22Rv1 (cell line): ENCODE results near the gene SMPX.

Experiments
- H3K27ac ChIP-seq: fragments of 450-650 bp; 2 replicates; pipeline ENCODE4 v1.5.1; 2017
- ZFX ChIP-seq: fragments of 450-650 bp; IDR thresholded peaks from 2 replicates; pipeline ENCODE4 v1.6.1; 2017; ENCODE audit warnings: antibody characterized with exemption, borderline replicate concordance
- TF ChIP-seq, protein P1 (sequence below): fragments of 450-650 bp; IDR thresholded peaks from 2 replicates; pipeline ENCODE4 v1.5.1; 2017; ENCODE audit warnings: mild to moderate bottlenecking

SMPX gene

GRCh38 chrX:21764008-21764407 is 6.1 kb upstream of the SMPX start:
- TF ChIP-seq, protein P1, sequence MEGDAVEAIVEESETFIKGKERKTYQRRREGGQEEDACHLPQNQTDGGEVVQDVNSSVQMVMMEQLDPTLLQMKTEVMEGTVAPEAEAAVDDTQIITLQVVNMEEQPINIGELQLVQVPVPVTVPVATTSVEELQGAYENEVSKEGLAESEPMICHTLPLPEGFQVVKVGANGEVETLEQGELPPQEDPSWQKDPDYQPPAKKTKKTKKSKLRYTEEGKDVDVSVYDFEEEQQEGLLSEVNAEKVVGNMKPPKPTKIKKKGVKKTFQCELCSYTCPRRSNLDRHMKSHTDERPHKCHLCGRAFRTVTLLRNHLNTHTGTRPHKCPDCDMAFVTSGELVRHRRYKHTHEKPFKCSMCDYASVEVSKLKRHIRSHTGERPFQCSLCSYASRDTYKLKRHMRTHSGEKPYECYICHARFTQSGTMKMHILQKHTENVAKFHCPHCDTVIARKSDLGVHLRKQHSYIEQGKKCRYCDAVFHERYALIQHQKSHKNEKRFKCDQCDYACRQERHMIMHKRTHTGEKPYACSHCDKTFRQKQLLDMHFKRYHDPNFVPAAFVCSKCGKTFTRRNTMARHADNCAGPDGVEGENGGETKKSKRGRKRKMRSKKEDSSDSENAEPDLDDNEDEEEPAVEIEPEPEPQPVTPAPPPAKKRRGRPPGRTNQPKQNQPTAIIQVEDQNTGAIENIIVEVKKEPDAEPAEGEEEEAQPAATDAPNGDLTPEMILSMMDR, result no peak
- TF ChIP-seq ZFX, result no peak
- H3K27ac ChIP-seq, result no peak overlapping the region

DNA sequence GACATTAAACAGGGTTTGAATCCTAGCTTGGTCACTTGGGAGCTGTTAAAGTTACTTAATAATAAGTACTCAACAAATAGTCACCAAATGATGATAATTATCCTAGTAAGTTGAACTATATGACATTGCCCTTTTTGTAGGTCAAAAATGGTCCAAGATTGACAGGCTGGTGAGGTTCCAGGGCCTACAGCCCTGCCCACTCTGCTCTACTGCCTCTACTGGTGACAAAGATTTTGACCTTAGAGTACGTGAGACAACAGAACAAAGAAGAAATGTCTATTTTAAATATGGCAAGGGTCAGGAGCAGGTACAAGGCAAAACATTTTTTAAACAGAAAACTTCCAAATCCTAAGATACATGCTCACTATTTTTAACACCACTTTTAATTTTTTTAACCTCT is 572 bp upstream of the SMPX start:
- H3K27ac ChIP-seq, result no peak overlapping the region
- no peak for TF ChIP-seq ZFX
- TF ChIP-seq, protein P1, result no peak

GRCh38 chrX:21756785-21757529 is 959 bp downstream of the SMPX start:
- TF ChIP-seq ZFX, result no peak
- TF ChIP-seq, protein P1, result no peak
- no peak overlapping the region for H3K27ac ChIP-seq

DNA sequence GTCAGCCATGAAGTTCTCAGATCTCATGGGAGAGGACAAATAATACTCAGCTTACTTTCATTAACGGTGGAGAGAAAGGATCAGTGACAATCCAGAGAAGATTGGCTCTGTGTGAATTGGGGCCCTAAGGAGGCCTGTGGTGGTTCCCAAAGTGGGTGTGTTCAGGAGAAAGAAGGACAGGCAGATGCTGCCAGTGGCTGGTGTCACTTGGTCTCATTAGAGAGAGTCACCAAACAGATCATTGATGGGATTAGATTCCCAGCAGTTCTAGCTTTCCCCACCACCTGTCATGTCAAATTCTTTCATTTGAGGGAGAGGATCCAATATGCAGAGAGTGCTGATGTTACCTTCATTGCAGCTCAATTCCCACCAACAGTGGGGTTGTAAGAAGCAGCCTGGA is 8.0 kb downstream of the SMPX start:
- TF ChIP-seq, protein P1, result no peak
- TF ChIP-seq ZFX, result no peak
- H3K27ac ChIP-seq, result no peak overlapping the region

GRCh38 chrX:21748235-21748634 is 9.7 kb downstream of the SMPX start:
- TF ChIP-seq ZFX, result no peak
- TF ChIP-seq, protein P1, result no peak
- H3K27ac ChIP-seq, result no peak overlapping the region

DNA sequence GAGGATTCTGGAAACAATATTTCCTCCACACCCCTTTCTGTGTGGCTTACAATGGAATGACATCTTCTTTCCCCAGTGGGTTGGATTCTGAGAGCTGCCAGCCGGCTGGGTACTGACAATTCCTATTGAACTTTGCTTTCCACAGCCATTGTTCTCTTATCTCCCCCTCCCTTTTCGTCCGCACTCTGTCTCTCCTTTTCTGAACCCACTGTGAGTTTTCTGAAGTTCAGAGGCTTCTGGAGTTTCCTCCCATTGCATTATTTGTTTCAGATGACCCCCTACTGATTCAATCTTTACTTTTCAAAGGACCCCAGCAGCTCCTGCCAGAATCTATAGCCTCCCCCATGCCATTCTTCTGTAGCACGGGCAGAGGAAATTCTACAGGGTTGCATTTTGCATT is 10.4 kb downstream of the SMPX start:
- TF ChIP-seq, protein P1, result no peak
- TF ChIP-seq ZFX, result no peak
- no peak overlapping the region for H3K27ac ChIP-seq

DNA sequence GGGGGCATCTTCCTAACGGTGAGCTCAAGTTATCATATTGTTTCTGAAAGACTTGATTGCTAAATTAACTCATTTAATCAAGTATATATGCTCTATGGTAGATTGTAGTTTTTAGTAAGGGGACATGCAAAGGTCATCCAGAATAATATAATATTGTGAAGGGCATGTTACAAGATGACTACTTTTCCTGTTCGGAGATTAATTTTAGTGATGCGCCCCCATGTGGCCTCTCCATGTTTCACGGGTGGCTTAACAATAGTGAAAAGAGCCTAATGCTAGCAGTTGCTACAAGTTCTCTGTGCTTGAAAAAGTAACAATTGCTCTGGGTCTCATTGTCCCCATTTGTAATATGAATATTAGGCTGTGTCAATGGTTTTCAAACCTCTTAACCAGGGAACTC is 12.2 kb downstream of the SMPX start:
- H3K27ac ChIP-seq, result no peak overlapping the region
- TF ChIP-seq, protein P1, result peak; percentile 64
- no peak for TF ChIP-seq ZFX
